A549 (cell line): Measurements from ENCODE around the gene KRTAP2-4. TPM values are rescaled to one million over a fixed set of nuclear protein-coding genes. Genes with fewer than 3 reads are reported as not detected.

ENCODE experiments used
- ATAC-seq, 2 experiments: fragments of 200-7000 bp in 1 of 2; fragments of >200 bp in 1 of 2; cut with Nextera tagmentation in 1 of 2; cut with Tn5 transposase in 1 of 2; 3 replicates each; pipeline versions ENCODE4 v1.8.0 to v1.9.1; 2018 to 2020; ENCODE audit warnings: mild to moderate bottlenecking in 1 of 2, moderate library complexity in 1 of 2
- CTCF ChIA-PET: fragments of 300-600 bp; sonication (Branson Sonifier 250); formaldehyde crosslinking; extraction: SDS; loops from one replicate; lab custom pipeline; 2021; ENCODE audit warnings: antibody characterized with exemption, inconsistent platforms; lab: Yijun Ruan, JAX
- POLR2A ChIA-PET: fragments of 350-600 bp; formaldehyde crosslinking; extraction: SDS; loops from one replicate; lab custom pipeline; 2021; ENCODE audit warnings: antibody characterized with exemption, inconsistent platforms; lab: Yijun Ruan, JAX
- DNase-seq, 2 experiments: peaks; one replicate each; pipeline versions ENCODE4 v3.0.0 to v3.0.0-alpha.2; 2011 to 2016; ENCODE audit warnings: low read depth in 1 of 2, low spot score in 1 of 2
- FAIRE-seq: peaks from 2 replicates; lab custom pipeline; 2011; peaks lifted over from hg19 to GRCh38; lab: Jason Lieb, UNC
- H3K27ac ChIP-seq, 2 experiments: fragments of >200 bp; sonication (Bioruptor Twin); formaldehyde crosslinking; 3 replicates each; pipeline ENCODE4 v1.5.1; 2016 to 2017
- H3K4me1 ChIP-seq: fragments of >200 bp; sonication (Bioruptor Twin); formaldehyde crosslinking; 3 replicates; pipeline ENCODE4 v1.6.1; 2016
- H3K4me2 ChIP-seq: fragments of >200 bp; sonication (Bioruptor Twin); formaldehyde crosslinking; 3 replicates; pipeline ENCODE4 v1.6.1; 2016
- H3K4me3 ChIP-seq: fragments of >200 bp; sonication (Bioruptor Twin); formaldehyde crosslinking; 3 replicates; pipeline ENCODE4 v1.5.1; 2016
- H3K9me3 ChIP-seq: fragments of >200 bp; sonication (Bioruptor Twin); formaldehyde crosslinking; 3 replicates; pipeline ENCODE4 v1.6.1; 2016
- CBX2 ChIP-seq: fragments of 200-600 bp; sonication (generic); IDR thresholded peaks from 2 replicates; pipeline ENCODE4 v1.6.1; 2016; ENCODE audit warnings: low read depth, mild to moderate bottlenecking, borderline replicate concordance
- CBX8 ChIP-seq: fragments of 200-600 bp; sonication (generic); IDR thresholded peaks from 2 replicates; pipeline ENCODE4 v1.6.1; 2016
- CEBPB ChIP-seq, 2 experiments: fragments of >200 bp in 1 of 2; sonication (Bioruptor Twin) in 1 of 2; formaldehyde crosslinking in 1 of 2; IDR thresholded peaks; 2 replicates each; pipeline ENCODE4 v1.6.1; 2012 to 2016
- CHD4 ChIP-seq: fragments of 200-600 bp; sonication (generic); IDR thresholded peaks from 2 replicates; pipeline ENCODE4 v1.6.1; 2016; ENCODE audit warnings: antibody characterized with exemption, mild to moderate bottlenecking, borderline replicate concordance
- EHMT2 ChIP-seq: fragments of 200-600 bp; sonication (generic); IDR thresholded peaks from 2 replicates; pipeline ENCODE4 v1.6.1; 2016; ENCODE audit warnings: antibody characterized with exemption, low read depth, mild to moderate bottlenecking, moderate library complexity
- ESRRA ChIP-seq: fragments of 150-350 bp; IDR thresholded peaks from 2 replicates; pipeline ENCODE4 v1.6.1; 2014; ENCODE audit warnings: mild to moderate bottlenecking, low read length, borderline replicate concordance
- FOSB ChIP-seq: fragments of 250-450 bp; sonication (Bioruptor Pico); IDR thresholded peaks from 2 replicates; pipeline ENCODE4 v1.5.0; 2020; ENCODE audit warnings: mild to moderate bottlenecking, moderate library complexity
- FOXS1 ChIP-seq: fragments of 250-450 bp; sonication (Bioruptor Pico); IDR thresholded peaks from 2 replicates; pipeline ENCODE4 v1.5.0; 2020; ENCODE audit warnings: mild to moderate bottlenecking, moderate library complexity
- GATA3 ChIP-seq: IDR thresholded peaks from 2 replicates; pipeline ENCODE4 v1.6.1; 2012; ENCODE audit warnings: borderline replicate concordance
- HOXA7 ChIP-seq: fragments of 250-450 bp; sonication (Bioruptor Pico); IDR thresholded peaks from 2 replicates; pipeline ENCODE4 v1.5.0; 2020; ENCODE audit warnings: mild to moderate bottlenecking, moderate library complexity
- JUN ChIP-seq, 2 experiments: fragments of >200 bp; sonication (Bioruptor Twin); formaldehyde crosslinking; IDR thresholded peaks; 2 replicates in 1 of 2; 3 replicates in 1 of 2; pipeline ENCODE4 v1.6.1; 2016 to 2017
- KDM1A ChIP-seq: fragments of 200-600 bp; sonication (generic); IDR thresholded peaks from 2 replicates; pipeline ENCODE4 v1.6.1; 2016; ENCODE audit warnings: low read depth, mild to moderate bottlenecking
- KDM5A ChIP-seq: fragments of 200-600 bp; sonication (generic); IDR thresholded peaks from 2 replicates; pipeline ENCODE4 v1.6.1; 2016; ENCODE audit warnings: antibody characterized with exemption, mild to moderate bottlenecking
- MAFK ChIP-seq: fragments of 450-650 bp; IDR thresholded peaks from 2 replicates; pipeline ENCODE4 v1.6.1; 2014; ENCODE audit not compliant: partially characterized antibody
- PHF8 ChIP-seq: fragments of 200-600 bp; sonication (generic); IDR thresholded peaks from 2 replicates; pipeline ENCODE4 v1.6.1; 2016; ENCODE audit warnings: low read depth, mild to moderate bottlenecking, antibody characterized with exemption, moderate library complexity, borderline replicate concordance
- POLR2AphosphoS2 ChIP-seq: conservative IDR thresholded peaks from 2 replicates; pipeline ENCODE4 v1.6.1; 2012; ENCODE audit warnings: low read length, improper control_type of control experiment, inconsistent platforms
- RAD21 ChIP-seq, 2 experiments: fragments of >200 bp in 1 of 2; sonication (Bioruptor Twin) in 1 of 2; formaldehyde crosslinking in 1 of 2; IDR thresholded peaks in 1 of 2; conservative IDR thresholded peaks in 1 of 2; 2 replicates in 1 of 2; 3 replicates in 1 of 2; pipeline ENCODE4 v1.6.1; 2012 to 2018; ENCODE audit warnings: inconsistent platforms in 1 of 2
- RARB ChIP-seq: fragments of 250-450 bp; sonication (Bioruptor Pico); IDR thresholded peaks from 2 replicates; pipeline ENCODE4 v1.8.0; 2021; ENCODE audit warnings: mild to moderate bottlenecking, moderate library complexity
- SMC3 ChIP-seq: fragments of >200 bp; sonication (Bioruptor Twin); formaldehyde crosslinking; IDR thresholded peaks from 3 replicates; pipeline ENCODE4 v1.6.1; 2018; ENCODE audit warnings: inconsistent platforms
- TFCP2L1 ChIP-seq: fragments of 250-450 bp; sonication (Bioruptor Pico); IDR thresholded peaks from 2 replicates; pipeline ENCODE4 v1.5.0; 2021; ENCODE audit warnings: mild to moderate bottlenecking
- TP53 ChIP-seq: fragments of 250-450 bp; sonication (Bioruptor Pico); IDR thresholded peaks from 2 replicates; pipeline ENCODE4 v1.5.0; 2021; ENCODE audit warnings: mild to moderate bottlenecking, moderate library complexity
- ZFP36 ChIP-seq: fragments of 450-650 bp; IDR thresholded peaks from 2 replicates; pipeline ENCODE4 v1.6.1; 2014; ENCODE audit warnings: borderline replicate concordance; ENCODE audit not compliant: partially characterized antibody
- ZNF302 ChIP-seq: fragments of 250-450 bp; sonication (Bioruptor Pico); IDR thresholded peaks from 2 replicates; pipeline ENCODE4 v1.9.0; 2021; ENCODE audit warnings: inconsistent platforms, mild to moderate bottlenecking, moderate library complexity
- WGBS: methylation state at CpG from one replicate; pipeline ENCODE4 v1.1.6; 2017; ENCODE audit errors: missing lambda C conversion rate; 5-methylcytosine and 5-hydroxymethylcytosine counted together
- polyA plus RNA-seq, 4 experiments: library from polyadenylated mRNA; depleted of rRNA in 3 of 4; stranded (reverse); fragments of >200 nt; fragmentation: RNase III in 1 of 4; extraction: RNeasy Plus Mini Kit Qiagen cat#74134 plus additional on column Dnase treatment in 1 of 4; gene quantifications; 2 replicates in 3 of 4; 3 replicates in 1 of 4; pipeline ENCODE4 v1.2.3, GENCODE V29; 2011 to 2017
- TF ChIP-seq, protein P1 (sequence below): fragments of >200 bp; sonication (Bioruptor Twin); formaldehyde crosslinking; IDR thresholded peaks from 2 replicates; pipeline ENCODE4 v1.6.1; 2016
- TF ChIP-seq, protein P2 (sequence below): fragments of 250-450 bp; sonication (Bioruptor Pico); IDR thresholded peaks from 2 replicates; pipeline ENCODE4 v1.5.0; 2020; ENCODE audit warnings: low read depth, mild to moderate bottlenecking, moderate library complexity

The KRTAP2-4 gene
- polyA plus RNA-seq, 2 of the 4 experiments (the other 2 are of a cell fraction): not detected

DNA sequence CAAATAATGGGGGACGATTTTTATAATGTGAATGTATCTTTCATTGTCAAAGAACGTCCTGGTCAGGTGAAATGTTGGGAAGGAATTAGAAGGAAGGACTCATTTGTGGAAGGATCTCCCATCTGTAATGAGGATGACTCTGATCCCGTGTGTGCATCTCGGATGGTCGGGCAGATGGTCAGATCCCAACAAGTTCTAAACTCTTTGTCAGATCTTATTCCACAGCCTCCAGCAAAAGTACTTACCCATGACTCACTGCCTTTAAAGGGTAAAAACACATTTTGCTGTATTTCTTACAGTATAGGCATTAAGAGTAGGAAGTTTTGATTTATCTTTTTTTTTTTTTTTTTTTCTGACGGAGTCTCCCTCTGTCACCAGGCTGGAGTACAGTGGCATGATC, 32.8 kb upstream of the KRTAP2-4 start:
- no peak for ATAC-seq
- no peaks in the 10 kb centered on the region for H3K9me3 ChIP-seq
- POLR2A ChIA-PET: no interaction called here
- FAIRE-seq: peak; percentile 23
- H3K27ac ChIP-seq: peak overlapping the region in 1 of 2 experiments; percentile 25; a peak in 2 of 6 replicates
- WGBS: 52% methylated on average over 6 of the region's 6 CpGs
- peak overlapping the region; percentile 11; the same call in 2 of the 3 replicates for H3K4me2 ChIP-seq
- no peak overlapping the region for H3K4me3 ChIP-seq
- CTCF ChIA-PET: no interaction called here
- no peak for TF ChIP-seq TP53 (CRISPR knock-in tag)
- no peak for TF ChIP-seq FOXS1 (CRISPR knock-in tag)
- TF ChIP-seq ESRRA: no peak
- TF ChIP-seq MAFK: no peak
- peaks cover 24% of the 10 kb centered on the region; the same call in 2 of the 3 replicates for H3K4me1 ChIP-seq
- DNase-seq: no peak

GRCh38 chr17:41098042-41098441, 32.4 kb upstream of the KRTAP2-4 start, which contains the start of gene KRTAP4-8:
Gene KRTAP4-8 (minus strand): TSS chr17:41098142. CDS start chr17:41098084, 58 bp downstream.
- POLR2A ChIA-PET: no interaction called here
- WGBS: 37% methylated on average over 4 of the region's 4 CpGs
- no peak for FAIRE-seq
- Histone ChIP-seq H3K27ac (peak within 1 kb of the TSS in 1 of 2 experiments; percentile 25; a peak in 2 of 6 replicates), H3K4me2 (peak within 1 kb of the TSS; percentile 11; the same call in 2 of the 3 replicates), H3K4me3 (no peak within 1 kb of the TSS), H3K4me1 (peaks cover 24% of the 10 kb centered on the region; the same call in 2 of the 3 replicates), H3K9me3 (no peaks in the 10 kb centered on the region)
- CTCF ChIA-PET: no interaction called here
- no peak for DNase-seq
- no peak for TF ChIP-seq SMC3
- no peak for TF ChIP-seq KDM1A
- TF ChIP-seq TFCP2L1: no peak
- no peak for TF ChIP-seq KDM5A
- TF ChIP-seq CEBPB (IDR thresholded peaks at IDR 0.05): no peak
- TF ChIP-seq CHD4: no peak
- no peak for TF ChIP-seq CBX2
- no peak for TF ChIP-seq FOSB
- no peak for TF ChIP-seq PHF8
- ATAC-seq: no peak

- Histone ChIP-seq H3K9me3 (no peaks in the 10 kb centered on the region), H3K4me1 (peaks cover 27% of the 10 kb centered on the region; the same call in 2 of the 3 replicates), H3K4me3 (no peak overlapping the region), H3K4me2 (no peak overlapping the region), H3K27ac (no peak overlapping the region)
- ChIA-PET CTCF (no interaction called here), POLR2A (no interaction called here)
- 92% methylated on average over 7 of the region's 7 CpGs for WGBS
- FAIRE-seq (no peak), DNase-seq (no peak), ATAC-seq (no peak)
- no peak for TF ChIP-seq JUN (IDR thresholded peaks at IDR 0.05)
- TF ChIP-seq FOXS1 (CRISPR knock-in tag): no peak
- TF ChIP-seq CBX8: no peak
- TF ChIP-seq POLR2AphosphoS2: no peak
- TF ChIP-seq RARB: no peak
- TF ChIP-seq, protein P1, sequence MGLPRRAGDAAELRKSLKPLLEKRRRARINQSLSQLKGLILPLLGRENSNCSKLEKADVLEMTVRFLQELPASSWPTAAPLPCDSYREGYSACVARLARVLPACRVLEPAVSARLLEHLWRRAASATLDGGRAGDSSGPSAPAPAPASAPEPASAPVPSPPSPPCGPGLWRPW: no peak
- TF ChIP-seq ZNF302: no peak
- TF ChIP-seq PHF8: no peak
- TF ChIP-seq EHMT2: no peak
- no peak for TF ChIP-seq SMC3
- TF ChIP-seq HOXA7 (CRISPR knock-in tag): no peak
- TF ChIP-seq GATA3: no peak
- no peak for TF ChIP-seq RAD21 (conservative IDR thresholded peaks at IDR 0.05 in 1 of 2, IDR thresholded peaks at IDR 0.05 in 1 of 2)
- TF ChIP-seq, protein P2, sequence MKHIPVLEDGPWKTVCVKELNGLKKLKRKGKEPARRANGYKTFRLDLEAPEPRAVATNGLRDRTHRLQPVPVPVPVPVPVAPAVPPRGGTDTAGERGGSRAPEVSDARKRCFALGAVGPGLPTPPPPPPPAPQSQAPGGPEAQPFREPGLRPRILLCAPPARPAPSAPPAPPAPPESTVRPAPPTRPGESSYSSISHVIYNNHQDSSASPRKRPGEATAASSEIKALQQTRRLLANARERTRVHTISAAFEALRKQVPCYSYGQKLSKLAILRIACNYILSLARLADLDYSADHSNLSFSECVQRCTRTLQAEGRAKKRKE (CRISPR knock-in tag): no peak
- TF ChIP-seq ZFP36: no peak
These were observed 30.4 kb upstream of the KRTAP2-4 start for GRCh38 chr17:41096055-41096454.
